GM23338 (cell line): Measurements from ENCODE around the gene PARP11. TPM values are rescaled to one million over a fixed set of nuclear protein-coding genes. Genes with fewer than 3 reads are reported as not detected.
A peak's percentile ranks its signal among the peaks of the same experiment; 100 is the strongest.

Source experiments
- ATAC-seq: fragments of 200-7000 bp; cut with Tn5 transposase; 3 replicates; pipeline ENCODE4 v1.9.1; 2020
- DNase-seq: peaks from one replicate; pipeline ENCODE4 v3.0.0-alpha.2; 2015; ENCODE audit warnings: low spot score
- H2AFZ ChIP-seq: fragments of 200-600 bp; sonication (generic); 2 replicates; pipeline ENCODE4 v1.8.0; 2016; ENCODE audit warnings: antibody characterized with exemption, mild to moderate bottlenecking, moderate library complexity
- H3F3A ChIP-seq: fragments of 200-600 bp; sonication (generic); replicated peaks from 2 replicates; pipeline ENCODE4 v1.8.0; 2017; ENCODE audit warnings: antibody characterized with exemption, mixed run types, low read depth
- H3K27ac ChIP-seq: fragments of 200-600 bp; sonication (generic); 2 replicates; pipeline ENCODE4 v1.6.1; 2016; ENCODE audit warnings: low read depth
- H3K27me3 ChIP-seq: fragments of 200-600 bp; sonication (generic); 2 replicates; pipeline ENCODE4 v1.8.0; 2016; ENCODE audit warnings: mild to moderate bottlenecking, mixed run types, moderate library complexity; ENCODE audit not compliant: insufficient read depth
- H3K36me3 ChIP-seq: fragments of 200-600 bp; sonication (generic); 2 replicates; pipeline ENCODE4 v1.8.0; 2016; ENCODE audit warnings: mild to moderate bottlenecking; ENCODE audit not compliant: insufficient read depth
- H3K4me1 ChIP-seq: fragments of 200-600 bp; sonication (generic); 2 replicates; pipeline ENCODE4 v1.8.0; 2016; ENCODE audit warnings: mild to moderate bottlenecking, moderate library complexity; ENCODE audit not compliant: insufficient read depth
- H3K4me2 ChIP-seq: fragments of 200-600 bp; sonication (generic); 2 replicates; pipeline ENCODE4 v1.7.1; 2017; ENCODE audit warnings: mixed run types
- H3K4me3 ChIP-seq: fragments of 200-600 bp; sonication (generic); 2 replicates; pipeline ENCODE4 v1.6.1; 2016; ENCODE audit warnings: mixed run types
- H3K79me2 ChIP-seq: fragments of 200-600 bp; sonication (generic); replicated peaks from 2 replicates; pipeline ENCODE4 v1.8.0; 2017; ENCODE audit warnings: mild to moderate bottlenecking; ENCODE audit not compliant: insufficient read depth
- H3K9me2 ChIP-seq: fragments of 200-600 bp; sonication (generic); 2 replicates; pipeline ENCODE4 v1.8.0; 2017; ENCODE audit not compliant: insufficient read depth
- H4K20me1 ChIP-seq: fragments of 200-600 bp; sonication (generic); replicated peaks from 2 replicates; pipeline ENCODE4 v1.8.0; 2017; ENCODE audit warnings: mild to moderate bottlenecking; ENCODE audit not compliant: insufficient read depth
- H3K27ac Mint-ChIP-seq: 2 replicates; pipeline ENCODE4 v1.8.0; 2020; ENCODE audit warnings: inconsistent platforms, mild to moderate bottlenecking, moderate library complexity, mixed read lengths
- H3K27me3 Mint-ChIP-seq: 3 replicates; pipeline ENCODE4 v1.8.0; 2022; ENCODE audit warnings: low read depth, mild to moderate bottlenecking, moderate library complexity, mixed read lengths, inconsistent platforms; ENCODE audit not compliant: insufficient read depth, poor library complexity
- H3K36me3 Mint-ChIP-seq: 3 replicates; pipeline ENCODE4 v1.8.0; 2021; ENCODE audit warnings: low read depth, mild to moderate bottlenecking, inconsistent platforms, moderate library complexity, mixed read lengths
- H3K4me1 Mint-ChIP-seq: 3 replicates; pipeline ENCODE4 v1.8.0; 2020; ENCODE audit warnings: mild to moderate bottlenecking, inconsistent platforms, mixed read lengths
- H3K4me3 Mint-ChIP-seq: 3 replicates; pipeline ENCODE4 v1.8.0; 2021; ENCODE audit warnings: moderate library complexity, mild to moderate bottlenecking, inconsistent platforms, mixed read lengths
- H3K9me3 Mint-ChIP-seq: 3 replicates; pipeline ENCODE4 v1.8.0; 2020; ENCODE audit warnings: moderate library complexity, mild to moderate bottlenecking, inconsistent platforms, mixed read lengths
- CREB1 ChIP-seq: fragments of 250-450 bp; sonication (Bioruptor Pico); IDR thresholded peaks from 2 replicates; pipeline ENCODE4 v1.5.0; 2020; ENCODE audit warnings: low read depth, mild to moderate bottlenecking, moderate library complexity
- CTCF ChIP-seq, 2 experiments: fragments of 200-600 bp in 1 of 2; sonication (generic) in 1 of 2; conservative IDR thresholded peaks; 2 replicates each; pipeline versions ENCODE4 v1.5.1 to v1.6.1; 2016 to 2017; ENCODE audit warnings: antibody characterized with exemption in 2 of 2, low read depth in 2 of 2, mild to moderate bottlenecking in 2 of 2, moderate library complexity in 1 of 2
- ETS1 ChIP-seq: IDR thresholded peaks from 2 replicates; pipeline ENCODE4 v1.6.1; 2016; ENCODE audit warnings: antibody characterized with exemption
- EZH2 ChIP-seq: fragments of 200-600 bp; sonication (generic); IDR thresholded peaks from one replicate; pipeline ENCODE4 v1.8.0; 2017; ENCODE audit warnings: antibody characterized with exemption, mild to moderate bottlenecking, low read depth; ENCODE audit not compliant: unreplicated experiment
- EZH2phosphoT487 ChIP-seq: fragments of 200-600 bp; sonication (generic); IDR thresholded peaks from one replicate; pipeline ENCODE4 v1.8.1; 2018; ENCODE audit warnings: antibody characterized with exemption; ENCODE audit not compliant: unreplicated experiment
- JUNB ChIP-seq: IDR thresholded peaks from one replicate; pipeline ENCODE4 v1.6.1; 2016; ENCODE audit warnings: antibody characterized with exemption; ENCODE audit not compliant: unreplicated experiment
- STAT1 ChIP-seq: IDR thresholded peaks from one replicate; pipeline ENCODE4 v1.6.1; 2016; ENCODE audit warnings: antibody characterized with exemption; ENCODE audit not compliant: unreplicated experiment
- ZNF114 ChIP-seq: fragments of 250-450 bp; sonication (Bioruptor Pico); IDR thresholded peaks from 2 replicates; pipeline ENCODE4 v1.5.0; 2020; ENCODE audit warnings: mild to moderate bottlenecking, moderate library complexity
- ZNF462 ChIP-seq: fragments of 250-450 bp; sonication (Bioruptor Pico); IDR thresholded peaks from 2 replicates; pipeline ENCODE4 v1.5.0; 2020; ENCODE audit warnings: mild to moderate bottlenecking, moderate library complexity
- polyA plus RNA-seq: library from polyadenylated mRNA; unstranded; fragments of >200 nt; fragmentation: Nextera tagmentation; extraction: Ambion mirVana; gene quantifications from 2 replicates; pipeline ENCODE4 v1.2.1, GENCODE V29; 2016
- total RNA-seq: library from RNA; depleted of rRNA; stranded (reverse); fragments of >200 nt; shearing (Covaris generic); gene quantifications from 2 replicates; pipeline ENCODE4 v1.2.3, GENCODE V29; 2014

The PARP11 gene
- total and polyA plus RNA-seq, 2 experiments from 2014 or later = 4.8 to 11.5 TPM

GRCh38 chr12:3902921-3903320 lies 29.7 kb upstream of the PARP11 start (continued):
- TF ChIP-seq CTCF (conservative IDR thresholded peaks at IDR 0.05; ENCODE audit: low read depth in 2 of 2) (no peak), EZH2phosphoT487 (no peak), EZH2 (no peak), ZNF114 (no peak), CREB1 (CRISPR knock-in tag) (no peak), STAT1 (no peak), ETS1 (no peak)

GRCh38 chr12:3901116-3901515 lies 27.9 kb upstream of the PARP11 start:
- DNase-seq = no peak
- Histone ChIP-seq H3K27me3 (no peaks in the 10 kb centered on the region), H3K27ac (no peak overlapping the region), H3K9me2 (0 out of 2 replicates have a peak, but pooled peaks cover 3% of the 10 kb centered on the region), H3K79me2 (no peaks in the 10 kb centered on the region), H2AFZ (no peak overlapping the region), H3K36me3 (no peaks in the 10 kb centered on the region), H3K4me2 (no peak overlapping the region), H3K4me1 (no peaks in the 10 kb centered on the region), H4K20me1 (no peaks in the 10 kb centered on the region), H3F3A (no peaks in the 10 kb centered on the region), H3K4me3 (no peak overlapping the region)
- Mint-ChIP-seq H3K27me3 (peaks cover 3% of the 10 kb centered on the region), H3K4me1 (no peaks in the 10 kb centered on the region), H3K36me3 (no peaks in the 10 kb centered on the region), H3K27ac (no peak overlapping the region), H3K4me3 (no peak overlapping the region), H3K9me3 (no peaks in the 10 kb centered on the region)
- TF ChIP-seq CTCF (conservative IDR thresholded peaks at IDR 0.05; ENCODE audit: low read depth in 2 of 2) (peak; percentile 21 to 76; a peak in 2 of 4 replicates), EZH2 (no peak), ZNF462 (CRISPR knock-in tag) (no peak), JUNB (no peak)
- ATAC-seq = no peak
